H9 (cell line): ENCODE measurements around the gene SATB2. TPM values are rescaled to one million over a fixed set of nuclear protein-coding genes. Genes with fewer than 3 reads are reported as not detected.

Experiments used
- DNase-seq: peaks from one replicate; pipeline ENCODE4 v3.0.0-alpha.2; 2017
- H2AFZ ChIP-seq: one replicate; pipeline ENCODE4 v1.6.1; 2013; ENCODE audit warnings: mild to moderate bottlenecking, low read length, control low read depth, moderate library complexity
- H2AK5ac ChIP-seq: 2 replicates; pipeline ENCODE4 v1.6.1; 2013; ENCODE audit warnings: low read length, control low read depth, mixed read lengths; ENCODE audit not compliant: insufficient read length
- H2BK120ac ChIP-seq: one replicate; pipeline ENCODE4 v1.6.1; 2013; ENCODE audit warnings: low read depth, mild to moderate bottlenecking, low read length, control low read depth, inconsistent platforms; ENCODE audit not compliant: poor library complexity, severe bottlenecking
- H2BK12ac ChIP-seq: 2 replicates; pipeline ENCODE4 v1.6.1; 2013; ENCODE audit warnings: low read length, control low read depth, mixed read lengths, low read depth; ENCODE audit not compliant: insufficient read length
- H2BK15ac ChIP-seq: 2 replicates; pipeline ENCODE4 v1.6.1; 2013; ENCODE audit warnings: low read depth, low read length, control low read depth
- H2BK20ac ChIP-seq: one replicate; pipeline ENCODE4 v1.6.1; 2013; ENCODE audit warnings: low read depth, mild to moderate bottlenecking, low read length, control low read depth, inconsistent platforms; ENCODE audit not compliant: poor library complexity, severe bottlenecking
- H2BK5ac ChIP-seq: 2 replicates; pipeline ENCODE4 v1.6.1; 2013; ENCODE audit warnings: low read length, control low read depth, mixed read lengths; ENCODE audit not compliant: insufficient read length
- H3K14ac ChIP-seq: 2 replicates; pipeline ENCODE4 v1.6.1; 2013; ENCODE audit warnings: low read length, control low read depth; ENCODE audit not compliant: insufficient read depth
- H3K18ac ChIP-seq: 2 replicates; pipeline ENCODE4 v1.6.1; 2013; ENCODE audit warnings: low read depth, mild to moderate bottlenecking, mixed read lengths, low read length, control low read depth; ENCODE audit not compliant: insufficient read length
- H3K23ac ChIP-seq: 2 replicates; pipeline ENCODE4 v1.6.1; 2013; ENCODE audit warnings: low read length, control low read depth, mixed read lengths, low read depth; ENCODE audit not compliant: insufficient read length
- H3K23me2 ChIP-seq: 2 replicates; pipeline ENCODE4 v1.6.1; 2013; ENCODE audit warnings: low read depth, mild to moderate bottlenecking, mixed read lengths, low read length, control low read depth; ENCODE audit not compliant: insufficient read length, poor library complexity, severe bottlenecking
- H3K27ac ChIP-seq: 2 replicates; pipeline ENCODE4 v1.5.1; 2013; ENCODE audit warnings: low read length, control low read depth, mixed read lengths, low read depth; ENCODE audit not compliant: insufficient read length
- H3K27me3 ChIP-seq: 2 replicates; pipeline ENCODE4 v1.6.1; 2013; ENCODE audit warnings: low read length, control low read depth, inconsistent platforms; ENCODE audit not compliant: insufficient read depth
- H3K4ac ChIP-seq: 2 replicates; pipeline ENCODE4 v1.6.1; 2013; ENCODE audit warnings: low read depth, mild to moderate bottlenecking, control low read depth, inconsistent platforms, low read length, moderate library complexity
- H3K4me1 ChIP-seq: 2 replicates; pipeline ENCODE4 v1.6.1; 2013; ENCODE audit warnings: low read length, control low read depth, inconsistent platforms; ENCODE audit not compliant: insufficient read depth
- H3K4me2 ChIP-seq: 2 replicates; pipeline ENCODE4 v1.6.1; 2013; ENCODE audit warnings: low read length, control low read depth, mixed read lengths; ENCODE audit not compliant: insufficient read length, insufficient read depth
- H3K56ac ChIP-seq: 2 replicates; pipeline ENCODE4 v1.6.1; 2013; ENCODE audit warnings: low read depth, mild to moderate bottlenecking, mixed read lengths, low read length, control low read depth; ENCODE audit not compliant: insufficient read length
- H3K79me1 ChIP-seq: 2 replicates; pipeline ENCODE4 v1.6.1; 2013; ENCODE audit warnings: low read depth, mild to moderate bottlenecking, moderate library complexity, low read length, control low read depth, inconsistent platforms; ENCODE audit not compliant: insufficient read depth, poor library complexity, severe bottlenecking
- H3K79me2 ChIP-seq: 2 replicates; pipeline ENCODE4 v1.6.1; 2013; ENCODE audit warnings: low read length, control low read depth, inconsistent platforms; ENCODE audit not compliant: insufficient read depth
- H3K9ac ChIP-seq: 2 replicates; pipeline ENCODE4 v1.6.1; 2013; ENCODE audit warnings: low read length, control low read depth, mixed read lengths; ENCODE audit not compliant: insufficient read length; ENCODE audit errors: extremely low read depth
- H3K9me3 ChIP-seq: one replicate; pipeline ENCODE4 v1.6.1; 2013; ENCODE audit warnings: low read depth, low read length, inconsistent platforms; ENCODE audit not compliant: control insufficient read depth
- H3T11ph ChIP-seq: one replicate; pipeline ENCODE4 v1.6.1; 2013; ENCODE audit warnings: mild to moderate bottlenecking, low read length, control low read depth, inconsistent platforms
- H4K20me1 ChIP-seq: one replicate; pipeline ENCODE4 v1.6.1; 2013; ENCODE audit not compliant: control insufficient read depth, insufficient read length, insufficient read depth
- H4K5ac ChIP-seq: 2 replicates; pipeline ENCODE4 v1.6.1; 2013; ENCODE audit warnings: low read depth, mild to moderate bottlenecking, mixed read lengths, low read length, control low read depth; ENCODE audit not compliant: insufficient read length
- H4K8ac ChIP-seq: replicated peaks from 2 replicates; pipeline ENCODE4 v1.6.1; 2013; ENCODE audit warnings: low read length, control low read depth, mixed read lengths, low read depth; ENCODE audit not compliant: insufficient read length
- H4K91ac ChIP-seq: 2 replicates; pipeline ENCODE4 v1.6.1; 2013; ENCODE audit warnings: low read depth, mild to moderate bottlenecking, moderate library complexity, mixed read lengths, low read length, control low read depth; ENCODE audit not compliant: insufficient read length
- H3K27ac Mint-ChIP-seq, 3 experiments: 2 replicates in 2 of 3; 3 replicates in 1 of 3; pipeline ENCODE4 v1.8.0; 2020 to 2021; ENCODE audit warnings: mixed read lengths in 3 of 3, mild to moderate bottlenecking in 1 of 3, moderate library complexity in 1 of 3
- H3K27me3 Mint-ChIP-seq: 2 replicates; pipeline ENCODE4 v1.8.0; 2021; ENCODE audit warnings: low read depth, mild to moderate bottlenecking, moderate library complexity, mixed read lengths
- H3K36me3 Mint-ChIP-seq, 3 experiments: 2 replicates in 2 of 3; 3 replicates in 1 of 3; pipeline ENCODE4 v1.8.0; 2020 to 2021; ENCODE audit warnings: low read depth in 3 of 3, mixed read lengths in 3 of 3; ENCODE audit not compliant: insufficient read depth in 1 of 3
- H3K4me1 Mint-ChIP-seq, 2 experiments: 2 replicates each; pipeline ENCODE4 v1.8.0; 2020; ENCODE audit warnings: mixed read lengths in 2 of 2
- H3K4me3 Mint-ChIP-seq, 2 experiments: 2 replicates in 1 of 2; 3 replicates in 1 of 2; pipeline ENCODE4 v1.8.0; 2020 to 2021; ENCODE audit warnings: mild to moderate bottlenecking in 2 of 2, mixed read lengths in 2 of 2, moderate library complexity in 1 of 2
- H3K9me3 Mint-ChIP-seq, 2 experiments: 2 replicates in 1 of 2; 3 replicates in 1 of 2; pipeline ENCODE4 v1.8.0; 2020; ENCODE audit warnings: mild to moderate bottlenecking in 2 of 2, mixed read lengths in 2 of 2, moderate library complexity in 1 of 2
- WGBS: extraction: QIAGEN DNeasy Blood & Tissue Kit; methylation state at CpG from one replicate; pipeline ENCODE4 v1.1.7; 2013; ENCODE audit warnings: missing lambda C conversion rate, low lambda C conversion rate, mixed read lengths; ENCODE audit not compliant: insufficient read length; ENCODE audit errors: extremely low coverage; 5-methylcytosine and 5-hydroxymethylcytosine counted together
- total RNA-seq: library from RNA; stranded (reverse); gene quantifications from 2 replicates; pipeline ENCODE4 v1.2.1, GENCODE V29; 2021
- TF ChIP-seq, protein P1 (sequence below): fragments of 200-600 bp; sonication (generic); conservative IDR thresholded peaks from 3 replicates; pipeline ENCODE4 v1.8.0; 2021; ENCODE audit warnings: antibody characterized with exemption, mild to moderate bottlenecking

Gene SATB2
- total RNA-seq, 1 experiment from 2014 or later = 23.8 TPM

DNA sequence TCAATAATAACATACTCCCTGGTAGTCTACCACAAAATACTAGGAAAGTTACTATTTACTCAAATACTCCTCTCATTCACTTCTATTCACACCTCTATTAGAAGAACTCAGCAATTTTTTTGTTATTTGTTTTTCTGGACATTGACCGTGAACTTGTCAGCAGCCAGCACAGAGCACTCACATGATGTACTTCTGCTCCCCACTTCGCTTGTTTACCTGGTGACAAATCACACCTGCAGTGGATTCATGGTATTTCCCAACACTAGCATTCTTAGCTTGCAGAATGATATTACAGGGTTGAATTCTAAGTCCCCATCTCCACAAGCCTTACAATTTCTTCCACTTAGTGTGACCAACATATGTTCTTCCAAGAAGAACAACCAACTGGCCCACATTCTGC, 238.2 kb downstream of the SATB2 start:
- H3K4me2 ChIP-seq = no peak overlapping the region
- no peaks in the 10 kb centered on the region for H3K27me3 ChIP-seq
- no peak overlapping the region for H3K56ac ChIP-seq
- no peak overlapping the region for H4K8ac ChIP-seq
- no peak overlapping the region for H3K18ac ChIP-seq
- H3K14ac ChIP-seq = no peak overlapping the region
- H2AFZ ChIP-seq = no peak overlapping the region
- H2AK5ac ChIP-seq = no peak overlapping the region
- TF ChIP-seq, protein P1, sequence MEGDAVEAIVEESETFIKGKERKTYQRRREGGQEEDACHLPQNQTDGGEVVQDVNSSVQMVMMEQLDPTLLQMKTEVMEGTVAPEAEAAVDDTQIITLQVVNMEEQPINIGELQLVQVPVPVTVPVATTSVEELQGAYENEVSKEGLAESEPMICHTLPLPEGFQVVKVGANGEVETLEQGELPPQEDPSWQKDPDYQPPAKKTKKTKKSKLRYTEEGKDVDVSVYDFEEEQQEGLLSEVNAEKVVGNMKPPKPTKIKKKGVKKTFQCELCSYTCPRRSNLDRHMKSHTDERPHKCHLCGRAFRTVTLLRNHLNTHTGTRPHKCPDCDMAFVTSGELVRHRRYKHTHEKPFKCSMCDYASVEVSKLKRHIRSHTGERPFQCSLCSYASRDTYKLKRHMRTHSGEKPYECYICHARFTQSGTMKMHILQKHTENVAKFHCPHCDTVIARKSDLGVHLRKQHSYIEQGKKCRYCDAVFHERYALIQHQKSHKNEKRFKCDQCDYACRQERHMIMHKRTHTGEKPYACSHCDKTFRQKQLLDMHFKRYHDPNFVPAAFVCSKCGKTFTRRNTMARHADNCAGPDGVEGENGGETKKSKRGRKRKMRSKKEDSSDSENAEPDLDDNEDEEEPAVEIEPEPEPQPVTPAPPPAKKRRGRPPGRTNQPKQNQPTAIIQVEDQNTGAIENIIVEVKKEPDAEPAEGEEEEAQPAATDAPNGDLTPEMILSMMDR = no peak
- no peaks in the 10 kb centered on the region for H4K20me1 ChIP-seq
- H3K9me3 ChIP-seq = no peaks in the 10 kb centered on the region
- no peak overlapping the region for H2BK20ac ChIP-seq
- peaks cover 0 to 6% (median 0%) of the 10 kb centered on the region in 3 experiments; a peak in 3 of 7 replicates for H3K36me3 Mint-ChIP-seq
- no peak overlapping the region for H3K27ac ChIP-seq
- no peak overlapping the region for H2BK5ac ChIP-seq
- H3K79me1 ChIP-seq = no peaks in the 10 kb centered on the region
- H3K27me3 Mint-ChIP-seq = no peaks in the 10 kb centered on the region
- H2BK120ac ChIP-seq = no peak overlapping the region
- no peaks in the 10 kb centered on the region for H3K23me2 ChIP-seq
- no peaks in the 10 kb centered on the region for H3K79me2 ChIP-seq
- H3K23ac ChIP-seq = no peak overlapping the region
- no peak overlapping the region for H2BK15ac ChIP-seq
- no CpG with 5 or more reads among the region's 2 CpGs for WGBS
- no peak overlapping the region for H3K27ac Mint-ChIP-seq
- no peak overlapping the region for H3K4ac ChIP-seq
- peaks cover 4 to 7% of the 10 kb centered on the region in 2 experiments; a peak in 4 of 5 replicates for H3K9me3 Mint-ChIP-seq
- no peak overlapping the region for H4K5ac ChIP-seq
- H3T11ph ChIP-seq = no peak overlapping the region
- no peak overlapping the region for H2BK12ac ChIP-seq
- no peak for DNase-seq
- H3K4me3 Mint-ChIP-seq = no peak overlapping the region
- no peaks in the 10 kb centered on the region for H3K4me1 ChIP-seq
- H3K4me1 Mint-ChIP-seq = peaks cover 0 to 2% of the 10 kb centered on the region in 2 experiments; a peak in 1 of 4 replicates
- no peak overlapping the region for H3K9ac ChIP-seq
- H4K91ac ChIP-seq = no peak overlapping the region
